ENCODE results near the gene ATF3.

DNA sequence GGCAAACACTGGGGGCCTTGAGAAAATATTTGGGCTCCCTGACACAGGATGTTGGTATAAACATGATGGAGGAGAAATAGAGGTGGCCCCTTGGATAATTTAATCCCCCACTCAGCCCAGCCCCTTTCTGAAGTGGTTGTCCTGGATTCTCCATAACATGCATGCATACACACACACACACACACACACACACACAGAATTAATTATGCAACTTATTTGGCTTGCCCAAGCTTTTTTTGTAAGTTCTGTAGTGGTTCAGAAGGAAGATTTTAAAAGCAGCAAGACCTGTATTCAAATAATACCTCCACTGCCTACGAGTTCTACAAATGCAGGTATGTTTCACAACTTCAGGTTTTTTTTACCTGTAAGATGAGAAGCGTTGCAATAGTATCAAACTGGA is 15.0 kb downstream of the ATF3 start:
- TF ChIP-seq EZH2phosphoT487 (IDR thresholded peaks at IDR 0.05; ENCODE audit: borderline replicate concordance, low read depth, low read length), result no peak
- TF ChIP-seq, protein P1, sequence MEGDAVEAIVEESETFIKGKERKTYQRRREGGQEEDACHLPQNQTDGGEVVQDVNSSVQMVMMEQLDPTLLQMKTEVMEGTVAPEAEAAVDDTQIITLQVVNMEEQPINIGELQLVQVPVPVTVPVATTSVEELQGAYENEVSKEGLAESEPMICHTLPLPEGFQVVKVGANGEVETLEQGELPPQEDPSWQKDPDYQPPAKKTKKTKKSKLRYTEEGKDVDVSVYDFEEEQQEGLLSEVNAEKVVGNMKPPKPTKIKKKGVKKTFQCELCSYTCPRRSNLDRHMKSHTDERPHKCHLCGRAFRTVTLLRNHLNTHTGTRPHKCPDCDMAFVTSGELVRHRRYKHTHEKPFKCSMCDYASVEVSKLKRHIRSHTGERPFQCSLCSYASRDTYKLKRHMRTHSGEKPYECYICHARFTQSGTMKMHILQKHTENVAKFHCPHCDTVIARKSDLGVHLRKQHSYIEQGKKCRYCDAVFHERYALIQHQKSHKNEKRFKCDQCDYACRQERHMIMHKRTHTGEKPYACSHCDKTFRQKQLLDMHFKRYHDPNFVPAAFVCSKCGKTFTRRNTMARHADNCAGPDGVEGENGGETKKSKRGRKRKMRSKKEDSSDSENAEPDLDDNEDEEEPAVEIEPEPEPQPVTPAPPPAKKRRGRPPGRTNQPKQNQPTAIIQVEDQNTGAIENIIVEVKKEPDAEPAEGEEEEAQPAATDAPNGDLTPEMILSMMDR (conservative IDR thresholded peaks at IDR 0.05; ENCODE audit: low read length), result no peak
